ENCODE measurements around the gene IL17RB. TPM values are rescaled to one million over a fixed set of nuclear protein-coding genes. Genes with fewer than 3 reads are reported as not detected.

Gene IL17RB, protein sequence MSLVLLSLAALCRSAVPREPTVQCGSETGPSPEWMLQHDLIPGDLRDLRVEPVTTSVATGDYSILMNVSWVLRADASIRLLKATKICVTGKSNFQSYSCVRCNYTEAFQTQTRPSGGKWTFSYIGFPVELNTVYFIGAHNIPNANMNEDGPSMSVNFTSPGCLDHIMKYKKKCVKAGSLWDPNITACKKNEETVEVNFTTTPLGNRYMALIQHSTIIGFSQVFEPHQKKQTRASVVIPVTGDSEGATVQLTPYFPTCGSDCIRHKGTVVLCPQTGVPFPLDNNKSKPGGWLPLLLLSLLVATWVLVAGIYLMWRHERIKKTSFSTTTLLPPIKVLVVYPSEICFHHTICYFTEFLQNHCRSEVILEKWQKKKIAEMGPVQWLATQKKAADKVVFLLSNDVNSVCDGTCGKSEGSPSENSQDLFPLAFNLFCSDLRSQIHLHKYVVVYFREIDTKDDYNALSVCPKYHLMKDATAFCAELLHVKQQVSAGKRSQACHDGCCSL
- total RNA-seq, result 1 to 10 TPM in 1 of 2 donors, not detected in 1; 2.3 TPM

GRCh38 chr3:53846134-53846850 lies at the start of gene IL17RB, which contains the start of gene CHDH:
IL17RB (plus strand) TSS chr3:53846568; CDS start chr3:53846589, 21 bp downstream.
CHDH (minus strand) TSS chr3:53846419; CDS start chr3:53824008, 22,411 bp downstream.
- Histone ChIP-seq H3K4me1 (ENCODE audit: control insufficient read depth in 1 of 2, low read depth in 2 of 2) (peaks cover 3 to 21% of the 10 kb centered on the region in 2 donors), H3K27ac (peak within 1 kb of the TSS in 1 of 2 donors; percentile 34), H3K27me3 (replicated peaks; ENCODE audit: insufficient read depth) (no peaks in the 10 kb centered on the region), H3K4me3 (peak within 1 kb of the TSS; percentile 82), H3K36me3 (no peaks in the 10 kb centered on the region), H3K9me3 (no peaks in the 10 kb centered on the region)
- no peak for DNase-seq (ENCODE audit: low spot score)
- ATAC-seq (ENCODE audit: insufficient number of reproducible peaks, low FRiP score, low read depth), result no peak
- TF ChIP-seq CTCF (IDR thresholded peaks at IDR 0.05), result no peak

DNA sequence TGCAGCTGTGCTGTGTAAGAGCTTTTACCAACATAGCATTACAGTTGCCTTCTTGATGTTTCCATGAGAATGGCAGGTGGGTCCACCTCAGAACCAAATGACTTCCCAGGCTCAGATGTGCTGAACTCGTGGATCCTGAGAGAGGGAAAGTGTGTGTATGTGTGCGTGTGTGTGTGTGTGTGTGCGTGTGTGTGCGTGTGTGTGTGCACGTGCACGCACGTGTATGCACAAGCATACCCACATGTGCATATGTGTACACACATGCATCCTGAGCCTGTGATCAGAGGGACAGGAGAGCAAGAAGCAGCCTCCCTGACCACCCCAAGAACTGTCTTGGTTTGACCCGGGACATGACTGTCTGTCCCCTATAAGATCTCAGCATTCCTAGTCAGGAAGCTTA lies 48.2 kb upstream of the IL17RB start:
- DNase-seq (ENCODE audit: low spot score), result no peak
- Histone ChIP-seq H3K4me1 (ENCODE audit: control insufficient read depth in 1 of 2, low read depth in 2 of 2) (peaks cover 2 to 20% of the 10 kb centered on the region in 2 donors), H3K27me3 (replicated peaks; ENCODE audit: insufficient read depth) (no peaks in the 10 kb centered on the region), H3K36me3 (no peaks in the 10 kb centered on the region), H3K4me3 (no peak overlapping the region), H3K27ac (no peak overlapping the region), H3K9me3 (no peaks in the 10 kb centered on the region)
- no peak for TF ChIP-seq CTCF (IDR thresholded peaks at IDR 0.05)
- no peak for ATAC-seq (ENCODE audit: insufficient number of reproducible peaks, low FRiP score, low read depth)

DNA sequence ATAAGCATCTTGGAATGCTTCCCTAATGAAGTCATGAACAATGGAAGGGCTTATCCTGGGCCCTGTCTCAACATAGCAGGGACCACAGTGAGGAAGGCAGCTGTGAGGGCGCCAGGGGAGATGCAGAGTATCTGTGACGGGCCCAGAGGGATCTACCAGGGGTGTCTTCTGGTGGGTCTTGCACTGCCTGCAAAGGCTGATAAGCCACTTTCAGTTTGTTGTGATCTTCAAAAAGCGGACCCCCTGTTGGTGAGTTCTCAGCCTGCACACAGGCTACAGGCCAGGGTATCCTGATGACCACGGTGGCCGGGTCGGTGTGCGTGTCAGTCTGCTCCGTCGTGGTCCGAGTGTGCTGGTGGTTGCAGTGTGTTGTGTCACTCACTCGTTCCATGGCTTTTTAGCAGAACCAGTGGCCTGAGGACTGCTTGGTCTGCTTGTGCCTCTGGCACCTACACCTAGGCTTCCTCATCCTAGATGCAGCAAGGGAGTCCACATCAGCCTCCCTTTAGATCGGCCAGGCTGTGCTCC lies 47.0 kb upstream of the IL17RB start:
- Histone ChIP-seq H3K4me3 (no peak overlapping the region), H3K27ac (no peak overlapping the region), H3K4me1 (ENCODE audit: control insufficient read depth in 1 of 2, low read depth in 2 of 2) (peaks cover 2 to 21% of the 10 kb centered on the region in 2 donors), H3K9me3 (no peaks in the 10 kb centered on the region), H3K36me3 (no peaks in the 10 kb centered on the region), H3K27me3 (replicated peaks; ENCODE audit: insufficient read depth) (no peaks in the 10 kb centered on the region)
- DNase-seq (ENCODE audit: low spot score), result no peak
- TF ChIP-seq CTCF (IDR thresholded peaks at IDR 0.05), result no peak
- ATAC-seq (ENCODE audit: insufficient number of reproducible peaks, low FRiP score, low read depth), result no peak

DNA sequence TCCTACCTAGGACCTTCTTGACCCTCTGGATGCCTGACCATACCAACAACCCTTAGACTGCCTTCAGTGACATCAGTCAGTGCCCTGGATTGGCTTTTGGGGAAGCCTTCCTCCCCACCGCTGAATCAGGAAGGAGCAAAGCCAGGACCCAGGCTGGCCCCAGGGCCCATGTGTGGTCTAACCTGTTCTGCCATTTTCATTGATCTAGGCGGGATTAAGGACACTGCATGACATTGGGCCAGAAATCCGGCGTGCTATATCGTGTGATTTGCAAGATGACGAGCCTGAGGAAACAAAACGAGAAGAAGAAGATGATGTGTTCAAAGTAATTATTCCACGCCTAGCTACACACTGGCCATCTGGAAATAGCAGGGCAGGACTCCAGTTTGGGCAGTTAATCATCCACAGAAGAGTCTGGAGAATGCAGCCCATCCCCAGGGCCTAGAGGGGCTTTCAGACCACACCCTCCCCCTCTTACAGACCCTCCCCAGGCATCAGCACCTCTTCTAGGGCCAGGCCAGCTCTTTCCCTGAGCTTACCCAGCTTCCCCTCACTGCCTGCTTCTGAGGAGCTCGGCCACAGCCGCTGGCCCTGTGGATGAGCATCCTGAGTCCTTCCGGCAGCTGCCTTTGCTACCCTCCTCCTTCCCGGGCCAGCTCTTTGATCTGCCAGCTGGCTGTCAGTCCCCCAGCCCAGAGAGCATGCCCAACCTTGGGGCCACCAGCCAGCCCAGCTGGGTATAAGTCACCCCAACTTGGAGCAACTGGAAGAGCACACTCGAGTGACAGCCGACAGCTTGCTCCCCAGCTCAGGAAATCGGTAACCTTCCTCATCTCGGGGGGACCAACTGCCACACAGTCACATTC lies 46.1 kb upstream of the IL17RB start:
- no peak for DNase-seq (ENCODE audit: low spot score)

More for the DNA sequence above, 46.1 kb upstream of the IL17RB start:
- Histone ChIP-seq H3K4me3 (no peak overlapping the region), H3K4me1 (ENCODE audit: control insufficient read depth in 1 of 2, low read depth in 2 of 2) (peaks cover 2 to 22% of the 10 kb centered on the region in 2 donors), H3K27ac (no peak overlapping the region), H3K9me3 (no peaks in the 10 kb centered on the region), H3K36me3 (no peaks in the 10 kb centered on the region), H3K27me3 (replicated peaks; ENCODE audit: insufficient read depth) (no peaks in the 10 kb centered on the region)
- ATAC-seq (ENCODE audit: insufficient number of reproducible peaks, low FRiP score, low read depth), result no peak
- no peak for TF ChIP-seq CTCF (IDR thresholded peaks at IDR 0.05)

All from thoracic aorta (tissue), 2 donors.